Measurements from ENCODE around the gene HOXA2. TPM values are rescaled to one million over a fixed set of nuclear protein-coding genes. Genes with fewer than 3 reads are reported as not detected.

HOXA2 gene
- total RNA-seq, 1 donor from 2014 or later = not detected

- DNase-seq = no peak
- peaks cover 3% of the 10 kb centered on the region for H3K4me1 Mint-ChIP-seq (ENCODE audit: low read depth, unreplicated experiment)
- H3K36me3 Mint-ChIP-seq (ENCODE audit: unreplicated experiment) = no peaks in the 10 kb centered on the region
- H3K27me3 Mint-ChIP-seq (ENCODE audit: unreplicated experiment) = peaks cover 55% of the 10 kb centered on the region
- H3K27ac Mint-ChIP-seq (ENCODE audit: unreplicated experiment) = no peak overlapping the region
- peaks cover 9% of the 10 kb centered on the region for H3K9me3 Mint-ChIP-seq (ENCODE audit: unreplicated experiment)
- no peak for TF ChIP-seq CTCF (IDR thresholded peaks at IDR 0.05; ENCODE audit: partially characterized antibody, unreplicated experiment)
- peak overlapping the region; percentile 20 for H3K4me3 Mint-ChIP-seq (ENCODE audit: unreplicated experiment)
Measured at GRCh38 chr7:27113991-27114769, 11.7 kb upstream of the HOXA2 start.

GRCh38 chr7:27112955-27113949 lies 10.8 kb upstream of the HOXA2 start:
- DNase-seq = peak; percentile 44
- Mint-ChIP-seq H3K36me3 (ENCODE audit: unreplicated experiment) (no peaks in the 10 kb centered on the region), H3K27ac (ENCODE audit: unreplicated experiment) (no peak overlapping the region), H3K4me3 (ENCODE audit: unreplicated experiment) (no peak overlapping the region), H3K9me3 (ENCODE audit: unreplicated experiment) (peaks cover 9% of the 10 kb centered on the region), H3K4me1 (ENCODE audit: low read depth, unreplicated experiment) (peaks cover 4% of the 10 kb centered on the region), H3K27me3 (ENCODE audit: unreplicated experiment) (peaks cover 53% of the 10 kb centered on the region)
- TF ChIP-seq CTCF (IDR thresholded peaks at IDR 0.05; ENCODE audit: partially characterized antibody, unreplicated experiment) = no peak

GRCh38 chr7:27112361-27112760 lies 9.9 kb upstream of the HOXA2 start:
- TF ChIP-seq CTCF (IDR thresholded peaks at IDR 0.05; ENCODE audit: partially characterized antibody, unreplicated experiment) = no peak
- no peaks in the 10 kb centered on the region for H3K36me3 Mint-ChIP-seq (ENCODE audit: unreplicated experiment)
- peaks cover 50% of the 10 kb centered on the region for H3K27me3 Mint-ChIP-seq (ENCODE audit: unreplicated experiment)
- peaks cover 12% of the 10 kb centered on the region for H3K9me3 Mint-ChIP-seq (ENCODE audit: unreplicated experiment)
- no peak overlapping the region for H3K4me3 Mint-ChIP-seq (ENCODE audit: unreplicated experiment)
- DNase-seq = no peak
- peaks cover 6% of the 10 kb centered on the region for H3K4me1 Mint-ChIP-seq (ENCODE audit: low read depth, unreplicated experiment)
- no peak overlapping the region for H3K27ac Mint-ChIP-seq (ENCODE audit: unreplicated experiment)

GRCh38 chr7:27111751-27112277 lies 9.3 kb upstream of the HOXA2 start:
- Mint-ChIP-seq H3K4me3 (ENCODE audit: unreplicated experiment) (no peak overlapping the region), H3K27me3 (ENCODE audit: unreplicated experiment) (peaks cover 46% of the 10 kb centered on the region)

More at GRCh38 chr7:27111751-27112277, 9.3 kb upstream of the HOXA2 start:
- Mint-ChIP-seq H3K9me3 (ENCODE audit: unreplicated experiment) (peaks cover 16% of the 10 kb centered on the region), H3K27ac (ENCODE audit: unreplicated experiment) (no peak overlapping the region), H3K4me1 (ENCODE audit: low read depth, unreplicated experiment) (peaks cover 7% of the 10 kb centered on the region), H3K36me3 (ENCODE audit: unreplicated experiment) (no peaks in the 10 kb centered on the region)
- no peak for DNase-seq
- TF ChIP-seq CTCF (IDR thresholded peaks at IDR 0.05; ENCODE audit: partially characterized antibody, unreplicated experiment) = no peak

Data from glutamatergic neuron (in vitro differentiated cells).